Vagina (tissue), 2 donors: ENCODE results near the gene AUH. TPM values are rescaled to one million over a fixed set of nuclear protein-coding genes. Genes with fewer than 3 reads are reported as not detected.
A peak's percentile ranks its signal among the peaks of the same experiment; 100 is the strongest.

ENCODE experiments used
- DNase-seq, 2 donors: peaks; one replicate each; pipeline ENCODE4 v3.0.0-alpha.2; 2017; ENCODE audit errors: extremely low spot score in 2 of 2
- H3K27ac ChIP-seq: fragments of 200-600 bp; sonication (generic); one replicate; pipeline ENCODE4 v1.5.1; 2019
- H3K27me3 ChIP-seq: fragments of 200-600 bp; sonication (generic); one replicate; pipeline ENCODE4 v1.5.1; 2019
- H3K36me3 ChIP-seq, 2 donors: fragments of 200-600 bp; sonication (generic); one replicate each; pipeline ENCODE4 v1.5.1; 2017 to 2019
- H3K4me1 ChIP-seq: fragments of 200-600 bp; sonication (generic); one replicate; pipeline ENCODE4 v1.5.1; 2019
- H3K4me3 ChIP-seq, 2 donors: fragments of 200-600 bp; sonication (generic); 1 replicate in 1 of 2; 2 replicates in 1 of 2; pipeline ENCODE4 v1.5.1; 2016 to 2019
- H3K9me3 ChIP-seq: fragments of 200-600 bp; sonication (generic); one replicate; pipeline ENCODE4 v1.5.1; 2019
- POLR2A ChIP-seq, 2 donors: fragments of 450-650 bp; IDR thresholded peaks; one replicate each; pipeline ENCODE4 v1.6.1; 2017; ENCODE audit warnings: antibody characterized with exemption in 2 of 2, mild to moderate bottlenecking in 2 of 2, moderate library complexity in 2 of 2
- POLR2AphosphoS5 ChIP-seq, 2 donors: sonication (generic); formaldehyde crosslinking; IDR thresholded peaks; one replicate each; pipeline ENCODE4 v1.9.0; 2017; ENCODE audit warnings: antibody characterized with exemption in 2 of 2, mild to moderate bottlenecking in 2 of 2, low read depth in 1 of 2; ENCODE audit not compliant: insufficient read depth in 1 of 2
- intact Hi-C: fragments of 100-400 bp; cut with DNase I; formaldehyde crosslinking; loops from one replicate; pipeline ENCODE4 v1.15.1; 2023
- total RNA-seq: library from RNA; depleted of rRNA; stranded (reverse); fragments of >200 nt; gene quantifications from one replicate; pipeline ENCODE4 v1.2.3, GENCODE V29; 2016
- TF ChIP-seq, protein P1 (sequence below), 3 experiments: fragments of 450-650 bp in 2 of 3; fragments of 200-600 bp in 1 of 3; sonication (generic) in 1 of 3; IDR thresholded peaks; one replicate each; pipeline ENCODE4 v1.5.1; 2017 to 2019; ENCODE audit warnings: antibody characterized with exemption in 3 of 3, mild to moderate bottlenecking in 2 of 3, moderate library complexity in 2 of 3

AUH gene
- total RNA-seq, 1 donor from 2014 or later: 39.0 TPM

DNA sequence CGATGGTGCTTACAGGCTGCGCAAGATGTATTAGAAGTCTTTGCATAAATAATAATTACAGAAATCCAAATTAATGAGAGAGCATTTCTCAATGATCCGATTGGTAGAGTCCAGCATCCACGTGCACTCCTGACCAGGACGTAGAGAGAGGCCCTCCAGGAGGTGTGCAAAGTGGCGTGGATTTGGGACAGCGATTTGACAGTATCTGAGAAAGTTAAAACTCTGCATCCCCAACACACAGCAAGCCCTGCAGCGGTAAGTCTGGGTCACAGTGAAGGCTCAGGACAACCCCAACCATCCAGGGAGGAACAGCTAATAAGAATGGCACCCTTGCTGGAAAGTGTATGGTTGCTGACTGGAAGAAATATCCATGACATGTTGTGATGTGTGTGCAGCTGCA is 180.2 kb downstream of the AUH start:
- peaks cover 18% of the 10 kb centered on the region for H3K4me1 ChIP-seq
- H3K9me3 ChIP-seq: no peaks in the 10 kb centered on the region
- intact Hi-C loops: no loop called here
- peak; percentile 71 to 88 for DNase-seq
- no peak overlapping the region for H3K27ac ChIP-seq
- H3K4me3 ChIP-seq: no peak overlapping the region
- no peak for TF ChIP-seq POLR2A (IDR thresholded peaks at IDR 0.05)
- TF ChIP-seq POLR2AphosphoS5 (IDR thresholded peaks at IDR 0.05; ENCODE audit: insufficient read depth in 1 of 2, low read depth in 1 of 2): no peak
- TF ChIP-seq, protein P1, sequence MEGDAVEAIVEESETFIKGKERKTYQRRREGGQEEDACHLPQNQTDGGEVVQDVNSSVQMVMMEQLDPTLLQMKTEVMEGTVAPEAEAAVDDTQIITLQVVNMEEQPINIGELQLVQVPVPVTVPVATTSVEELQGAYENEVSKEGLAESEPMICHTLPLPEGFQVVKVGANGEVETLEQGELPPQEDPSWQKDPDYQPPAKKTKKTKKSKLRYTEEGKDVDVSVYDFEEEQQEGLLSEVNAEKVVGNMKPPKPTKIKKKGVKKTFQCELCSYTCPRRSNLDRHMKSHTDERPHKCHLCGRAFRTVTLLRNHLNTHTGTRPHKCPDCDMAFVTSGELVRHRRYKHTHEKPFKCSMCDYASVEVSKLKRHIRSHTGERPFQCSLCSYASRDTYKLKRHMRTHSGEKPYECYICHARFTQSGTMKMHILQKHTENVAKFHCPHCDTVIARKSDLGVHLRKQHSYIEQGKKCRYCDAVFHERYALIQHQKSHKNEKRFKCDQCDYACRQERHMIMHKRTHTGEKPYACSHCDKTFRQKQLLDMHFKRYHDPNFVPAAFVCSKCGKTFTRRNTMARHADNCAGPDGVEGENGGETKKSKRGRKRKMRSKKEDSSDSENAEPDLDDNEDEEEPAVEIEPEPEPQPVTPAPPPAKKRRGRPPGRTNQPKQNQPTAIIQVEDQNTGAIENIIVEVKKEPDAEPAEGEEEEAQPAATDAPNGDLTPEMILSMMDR (IDR thresholded peaks at IDR 0.05): no peak
- no peaks in the 10 kb centered on the region for H3K27me3 ChIP-seq
- no peaks in the 10 kb centered on the region for H3K36me3 ChIP-seq

DNA sequence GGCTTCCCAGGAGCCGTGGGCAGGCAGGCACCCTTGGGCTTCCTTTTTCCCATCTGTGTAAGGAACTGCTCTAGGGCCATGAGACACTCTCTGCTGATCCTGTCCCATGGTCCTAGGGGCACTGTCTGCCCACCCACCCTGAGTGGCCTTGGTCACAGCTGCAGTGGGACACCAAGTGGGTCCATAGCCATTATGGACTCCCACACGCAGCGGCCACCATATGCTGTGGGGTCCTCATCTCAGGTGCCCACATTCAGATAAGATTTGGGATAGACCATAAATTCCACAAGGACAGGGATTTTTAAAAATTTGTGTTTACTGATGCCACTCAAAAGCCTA is 180.8 kb downstream of the AUH start:
- no peak overlapping the region for H3K27ac ChIP-seq
- TF ChIP-seq POLR2A (IDR thresholded peaks at IDR 0.05): no peak
- TF ChIP-seq POLR2AphosphoS5 (IDR thresholded peaks at IDR 0.05; ENCODE audit: insufficient read depth in 1 of 2, low read depth in 1 of 2): no peak
- TF ChIP-seq, protein P1 (IDR thresholded peaks at IDR 0.05): no peak
- no peaks in the 10 kb centered on the region for H3K36me3 ChIP-seq
- H3K9me3 ChIP-seq: no peaks in the 10 kb centered on the region
- no peak for DNase-seq
- no peak overlapping the region for H3K4me3 ChIP-seq
- H3K27me3 ChIP-seq: no peaks in the 10 kb centered on the region
- peaks cover 15% of the 10 kb centered on the region for H3K4me1 ChIP-seq
- intact Hi-C loops: no loop called here

DNA sequence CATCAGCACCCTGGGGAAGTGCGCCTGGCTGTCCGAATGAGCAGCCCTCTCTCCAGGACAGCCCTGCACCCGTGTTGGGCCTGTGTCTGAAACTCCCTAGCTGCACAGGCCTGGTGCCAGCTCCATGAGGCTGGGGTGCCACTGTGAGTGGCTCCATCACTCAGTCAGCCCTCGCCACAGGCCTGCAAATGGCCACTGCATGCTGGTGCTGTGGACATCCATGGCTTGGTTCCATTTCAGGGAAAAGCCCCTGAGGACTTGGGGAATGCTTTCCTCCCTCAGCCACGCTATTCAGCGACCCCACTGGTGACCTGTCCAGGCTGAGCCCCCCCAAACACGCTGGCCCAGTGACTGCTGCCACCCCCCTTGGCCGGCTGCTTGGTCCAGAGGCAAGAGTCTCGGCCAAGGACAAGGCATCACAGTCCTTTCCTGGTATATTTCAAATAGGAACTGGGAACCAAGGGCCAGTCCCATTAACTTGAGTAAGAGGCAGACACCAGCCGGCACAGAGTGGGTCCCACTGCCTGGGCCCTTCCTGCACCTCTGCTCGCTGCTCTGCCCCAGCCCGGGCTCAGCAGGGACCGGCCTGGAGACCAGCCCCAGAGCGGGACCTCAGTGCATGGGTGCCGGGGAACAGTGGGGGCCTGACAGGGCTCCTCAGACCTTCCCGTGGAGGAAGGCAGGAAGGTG is 181.3 kb downstream of the AUH start:
- no peaks in the 10 kb centered on the region for H3K27me3 ChIP-seq
- peak; percentile 85 to 91 for DNase-seq
- intact Hi-C loops: no loop called here
- no peaks in the 10 kb centered on the region for H3K36me3 ChIP-seq
- H3K4me3 ChIP-seq: no peak overlapping the region
- H3K9me3 ChIP-seq: no peaks in the 10 kb centered on the region
- H3K27ac ChIP-seq: no peak overlapping the region
- TF ChIP-seq, protein P1 (IDR thresholded peaks at IDR 0.05): no peak
- TF ChIP-seq POLR2A (IDR thresholded peaks at IDR 0.05): no peak
- no peak for TF ChIP-seq POLR2AphosphoS5 (IDR thresholded peaks at IDR 0.05; ENCODE audit: insufficient read depth in 1 of 2, low read depth in 1 of 2)
- peaks cover 15% of the 10 kb centered on the region for H3K4me1 ChIP-seq

DNA sequence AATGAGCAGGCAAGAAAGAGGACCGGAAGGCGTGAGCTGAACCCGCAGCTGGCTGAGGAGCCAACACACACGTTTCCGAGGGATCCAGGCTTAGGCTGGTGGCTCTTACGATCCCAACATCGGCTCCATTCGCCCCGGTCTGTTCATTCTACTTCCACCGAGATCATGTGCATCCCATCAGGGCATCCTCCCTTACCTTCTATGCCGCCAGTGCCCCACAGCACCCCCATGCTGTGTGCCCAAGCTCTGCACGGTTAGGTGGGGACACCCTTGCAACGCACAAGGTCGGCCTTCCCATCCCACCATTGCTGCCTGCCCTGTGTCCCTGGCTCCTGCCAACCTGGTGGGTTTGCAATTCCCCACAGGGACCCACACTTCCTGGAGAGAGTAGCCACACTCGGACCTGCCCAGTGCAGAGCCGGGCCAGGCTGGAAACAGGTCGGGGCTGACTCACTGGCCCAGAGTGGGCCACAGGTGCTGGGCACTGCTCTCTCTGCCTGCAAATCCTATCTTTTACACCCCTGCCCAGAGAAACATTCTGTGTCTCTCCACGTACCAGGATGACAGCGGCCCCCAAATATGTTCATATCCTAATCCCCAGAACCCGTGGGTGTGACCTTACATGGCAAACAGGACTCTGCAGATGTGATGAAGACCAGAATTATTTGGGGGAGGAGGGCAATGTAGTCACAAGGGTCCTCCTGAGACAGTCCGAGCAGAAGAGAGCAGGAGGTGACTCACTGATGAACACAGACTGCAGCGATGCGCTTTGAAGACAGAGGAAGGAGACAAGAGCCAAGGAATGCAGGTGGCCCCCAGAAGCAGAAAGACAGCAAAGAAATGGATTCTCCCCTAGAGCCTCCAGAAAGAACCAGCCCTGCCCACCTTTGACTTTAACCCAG is 182.2 kb downstream of the AUH start:
- H3K9me3 ChIP-seq: no peaks in the 10 kb centered on the region
- peaks cover 15% of the 10 kb centered on the region for H3K4me1 ChIP-seq
- H3K36me3 ChIP-seq: no peaks in the 10 kb centered on the region
- H3K27me3 ChIP-seq: no peaks in the 10 kb centered on the region
- TF ChIP-seq POLR2AphosphoS5 (IDR thresholded peaks at IDR 0.05; ENCODE audit: insufficient read depth in 1 of 2, low read depth in 1 of 2): no peak
- TF ChIP-seq, protein P1 (IDR thresholded peaks at IDR 0.05): no peak
- H3K27ac ChIP-seq: no peak overlapping the region
- DNase-seq: peak; percentile 84 to 95
- no peak overlapping the region for H3K4me3 ChIP-seq
- intact Hi-C loops: no loop called here
